Kidney tubule cell (primary cell): Measurements from ENCODE around the gene TLK2.
"Not testable (repeated sequence)": the region's sequence is repeated elsewhere in the genome, so short reads cannot be mapped to it uniquely, and the experiment has no call there.

Experiments
- DNase-seq: peaks from one replicate; pipeline ENCODE4 v3.0.0-alpha.2; 2018; ENCODE audit warnings: low spot score

The TLK2 gene

DNA sequence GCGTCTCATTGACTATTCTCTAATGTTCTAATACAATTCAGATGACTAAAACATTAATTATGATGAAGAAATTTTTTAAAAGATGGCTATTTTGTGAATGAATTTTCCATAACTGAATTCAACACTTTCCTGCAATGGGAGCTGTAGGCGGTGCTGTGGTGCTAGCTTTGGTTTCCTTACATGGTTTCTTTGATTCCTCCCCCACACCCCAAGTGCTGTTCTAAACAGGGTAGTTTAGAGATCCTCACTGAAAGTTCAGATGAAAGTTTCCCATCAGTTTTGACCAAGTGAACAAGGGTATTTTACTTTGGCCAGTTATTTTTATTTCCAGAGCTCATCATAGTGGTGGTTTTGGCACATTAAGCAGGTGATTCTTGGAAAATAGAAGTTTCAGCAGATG, 122.8 kb downstream of the TLK2 start:
- DNase-seq = no peak

- DNase-seq = not testable (repeated sequence)
Observed at GRCh38 chr17:62603783-62604182, 125.2 kb downstream of the TLK2 start.

DNA sequence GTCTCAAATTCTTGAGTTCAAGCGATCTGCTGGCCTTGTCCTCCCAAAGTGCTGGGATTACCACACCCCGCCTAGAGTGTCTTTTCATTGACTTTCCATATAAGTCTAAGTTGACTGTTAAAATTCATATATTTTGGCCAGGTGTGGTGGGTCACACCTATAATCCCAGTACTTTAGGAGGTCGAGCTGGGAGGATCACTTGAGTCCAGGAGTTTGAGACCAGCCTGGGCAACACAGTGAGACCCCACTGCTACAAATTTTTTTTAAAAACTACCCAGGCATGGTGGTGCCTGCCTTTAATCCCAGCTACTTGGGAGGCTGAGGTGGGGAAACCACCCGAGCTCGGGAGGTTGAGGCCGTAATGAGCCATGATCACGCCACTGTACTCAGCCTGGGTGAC, 127.0 kb downstream of the TLK2 start:
- no peak for DNase-seq

DNA sequence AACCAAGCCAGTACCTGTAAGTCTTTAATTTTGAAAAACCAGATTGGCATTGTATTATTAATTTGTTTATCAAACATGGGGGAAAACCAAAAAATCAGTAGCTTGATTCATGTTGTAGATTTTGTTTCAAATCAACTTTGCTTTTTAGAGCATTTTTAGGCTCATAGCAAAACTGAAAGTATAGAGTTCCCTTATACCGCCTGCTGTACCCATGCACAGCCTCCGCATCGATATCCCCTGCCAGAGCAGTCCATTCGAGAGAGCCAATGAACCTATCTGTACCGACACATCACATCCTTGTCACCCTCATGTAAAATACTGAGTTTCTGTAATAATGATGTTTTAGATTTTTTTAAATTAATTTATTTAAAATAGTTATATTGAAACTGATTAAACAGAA, 132.7 kb downstream of the TLK2 start:
- DNase-seq = no peak

DNA sequence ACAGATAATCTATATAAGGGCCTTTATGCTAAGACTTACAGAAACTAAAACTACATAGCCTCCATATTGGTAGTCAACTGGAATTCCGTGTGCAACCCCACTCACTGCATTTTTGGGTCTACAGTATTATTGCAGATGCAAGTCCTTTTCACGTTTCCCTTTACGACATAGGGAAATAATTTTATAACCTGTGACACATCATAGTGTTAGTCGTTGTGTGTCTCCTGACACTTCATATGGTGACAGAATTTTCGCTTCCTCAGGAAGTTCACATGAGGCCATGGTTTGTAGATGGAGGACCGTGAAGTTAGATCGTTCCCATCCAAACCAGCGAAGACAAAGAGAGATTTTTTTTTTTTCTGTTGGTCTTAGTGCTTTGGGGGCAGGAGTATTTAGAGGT, 133.1 kb downstream of the TLK2 start:
- no peak for DNase-seq

DNA sequence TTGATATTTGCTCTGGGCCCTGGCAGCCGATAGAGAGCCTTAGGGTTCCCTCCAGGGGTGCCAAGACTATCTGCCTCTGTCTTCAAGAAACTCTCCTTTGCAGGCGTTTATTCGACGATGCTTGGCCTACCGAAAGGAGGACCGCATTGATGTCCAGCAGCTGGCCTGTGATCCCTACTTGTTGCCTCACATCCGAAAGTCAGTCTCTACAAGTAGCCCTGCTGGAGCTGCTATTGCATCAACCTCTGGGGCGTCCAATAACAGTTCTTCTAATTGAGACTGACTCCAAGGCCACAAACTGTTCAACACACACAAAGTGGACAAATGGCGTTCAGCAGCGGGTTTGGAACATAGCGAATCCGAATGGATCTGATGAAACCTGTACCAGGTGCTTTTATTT, 133.7 kb downstream of the TLK2 start:
- not testable (repeated sequence) for DNase-seq

- not testable (repeated sequence) for DNase-seq
Observed at GRCh38 chr17:62613095-62613494, 134.5 kb downstream of the TLK2 start.

DNA sequence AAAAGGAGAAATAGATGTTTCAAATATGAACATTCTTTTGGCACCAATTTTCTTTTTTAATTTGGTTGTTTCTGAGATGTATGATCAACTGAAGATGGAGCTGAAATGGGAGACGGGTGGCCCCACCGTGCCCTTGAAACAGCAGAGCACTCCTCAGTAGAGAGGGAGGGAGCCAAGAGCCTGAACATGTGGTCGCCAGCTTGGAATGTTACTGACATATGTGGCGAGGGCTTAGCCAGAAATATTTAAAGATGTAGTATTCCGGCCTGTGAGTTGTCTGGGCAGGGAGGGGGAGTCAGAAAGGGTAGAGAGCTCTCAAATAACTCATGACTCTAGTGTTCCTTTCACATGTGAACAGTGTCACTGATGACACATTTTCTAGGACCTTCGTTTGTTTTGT, 135.5 kb downstream of the TLK2 start:
- DNase-seq = peak; percentile 64

- DNase-seq = no peak
Observed at GRCh38 chr17:62615503-62615902, 136.9 kb downstream of the TLK2 start.

DNA sequence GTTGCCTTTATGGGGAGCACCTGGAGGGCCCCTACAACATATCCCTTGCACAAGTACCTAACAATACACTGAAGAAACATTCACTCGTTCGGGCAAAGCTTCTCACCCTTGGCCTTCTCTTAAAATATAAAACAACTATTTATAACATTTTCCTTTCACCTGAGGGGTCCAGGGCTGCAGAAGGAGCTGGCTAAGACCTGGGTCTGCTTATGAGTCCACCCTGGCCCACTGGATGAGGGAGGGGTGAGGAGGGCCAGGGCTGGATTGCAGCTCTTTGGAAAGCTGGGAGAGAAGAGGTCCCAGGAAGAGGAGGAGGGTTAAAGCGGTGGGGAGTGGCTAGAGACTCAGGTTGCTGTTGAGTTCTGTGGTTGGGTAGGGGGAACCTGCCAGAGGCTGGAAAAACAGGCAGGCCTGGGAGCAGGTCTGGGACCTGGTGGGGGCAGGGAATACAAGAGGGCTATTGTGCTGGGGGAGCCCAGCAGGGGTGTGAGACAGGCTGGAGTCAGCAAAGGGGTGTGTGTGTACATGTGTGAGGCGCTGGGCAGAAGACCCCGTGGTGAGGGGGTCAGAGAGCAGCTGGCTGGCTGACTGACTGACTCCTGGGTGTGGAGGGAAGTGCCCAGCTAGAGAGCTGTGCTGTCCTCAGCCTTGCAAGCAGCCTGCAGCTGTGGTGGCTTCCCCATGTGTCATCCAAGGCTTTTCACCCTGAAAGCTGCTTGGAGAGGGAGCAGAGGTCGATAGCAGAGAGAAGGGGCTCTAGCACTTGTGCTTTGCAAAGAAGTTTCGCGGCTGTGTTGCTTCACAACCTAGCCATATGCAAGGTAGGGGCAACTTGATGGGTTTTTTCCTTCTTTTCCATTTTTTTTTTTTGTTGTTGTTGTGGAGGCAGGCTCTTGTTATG, 138.6 kb downstream of the TLK2 start:
- no peak for DNase-seq

DNA sequence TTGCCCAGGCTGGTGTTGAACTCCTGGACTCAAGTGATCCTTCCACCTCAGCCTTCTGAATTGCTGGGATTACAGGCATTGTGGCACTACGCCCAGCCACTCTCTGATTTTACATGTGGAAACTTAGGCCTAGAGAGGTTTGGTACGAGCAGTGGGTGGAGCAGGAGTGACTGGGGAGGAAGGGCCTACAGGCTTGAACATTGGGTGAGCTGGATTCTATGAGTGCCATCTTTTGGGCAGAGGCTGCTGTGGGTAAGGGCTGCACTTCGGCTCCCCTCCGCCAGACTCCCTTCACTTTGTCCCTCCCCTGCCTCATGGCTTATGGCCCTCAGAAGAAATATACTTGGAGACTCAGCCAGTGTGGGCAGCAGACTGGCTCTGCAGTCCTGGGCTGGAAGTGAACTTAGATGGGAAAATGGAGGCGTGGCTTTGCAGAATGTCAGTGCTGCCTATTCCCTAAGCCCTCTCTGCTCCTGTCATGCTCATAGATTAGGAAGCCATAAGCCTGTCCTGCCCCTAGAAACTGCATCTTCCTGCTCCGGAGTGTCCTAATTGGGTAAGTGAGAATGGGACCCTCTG, 139.4 kb downstream of the TLK2 start:
- DNase-seq = no peak

DNA sequence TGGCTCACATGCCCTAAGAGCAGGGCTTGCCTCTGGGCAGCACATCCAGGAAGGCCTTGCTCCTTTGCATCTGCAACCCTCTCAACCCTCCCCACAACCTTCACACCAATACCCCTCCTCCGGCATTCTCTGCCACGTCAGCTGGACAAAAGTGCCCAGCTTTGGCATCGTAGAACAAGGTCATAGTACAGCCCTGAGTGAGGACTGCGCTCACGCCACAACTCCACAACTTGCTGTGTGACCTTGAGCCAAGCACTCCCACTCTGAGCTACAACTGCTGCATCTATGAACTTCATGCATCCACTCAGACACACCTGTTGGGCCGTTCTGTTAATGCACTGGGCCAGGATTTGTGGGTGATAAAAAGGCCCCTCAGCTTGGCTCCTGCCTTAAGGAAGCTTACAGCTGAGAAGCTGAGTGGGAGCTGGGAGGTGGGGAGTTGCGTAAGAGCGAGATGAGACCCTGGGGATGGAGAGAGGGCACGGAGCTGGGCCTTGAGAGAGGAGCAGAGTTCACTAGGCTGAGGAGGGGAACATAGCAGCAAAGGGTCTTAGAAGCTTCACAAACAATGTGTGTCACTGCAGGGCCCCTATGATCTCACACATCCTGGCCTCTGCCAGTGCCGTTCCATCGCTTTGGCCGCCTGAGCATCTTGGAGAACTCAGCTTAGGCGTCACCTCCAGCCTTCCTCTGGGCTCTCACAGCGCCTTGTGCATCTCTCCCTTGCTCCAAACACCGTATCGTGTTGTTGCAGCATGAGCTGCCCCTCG, 140.2 kb downstream of the TLK2 start:
- DNase-seq = no peak

- DNase-seq = no peak
Observed at GRCh38 chr17:62619417-62620155, 141.0 kb downstream of the TLK2 start.

DNA sequence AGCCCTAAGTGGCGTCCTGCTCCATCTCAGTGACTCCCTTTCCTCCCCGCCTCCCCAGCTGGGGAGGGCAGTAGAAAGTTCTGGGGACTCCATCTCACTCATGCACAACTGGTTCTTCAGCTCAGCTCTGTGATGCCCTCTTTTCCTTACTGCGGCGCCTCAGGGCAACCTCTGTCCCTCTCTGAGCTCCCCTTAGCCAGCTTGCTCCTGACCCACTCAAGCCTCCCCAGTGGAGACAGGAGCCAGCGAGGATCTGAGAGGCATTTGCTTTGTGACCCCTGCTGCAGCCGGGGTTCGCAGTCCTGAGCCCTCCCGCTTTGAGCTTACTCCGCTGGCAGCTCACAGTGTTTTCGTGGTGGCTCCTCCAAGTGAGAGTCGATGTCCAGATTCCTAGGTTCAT, 142.6 kb downstream of the TLK2 start:
- no peak for DNase-seq

DNA sequence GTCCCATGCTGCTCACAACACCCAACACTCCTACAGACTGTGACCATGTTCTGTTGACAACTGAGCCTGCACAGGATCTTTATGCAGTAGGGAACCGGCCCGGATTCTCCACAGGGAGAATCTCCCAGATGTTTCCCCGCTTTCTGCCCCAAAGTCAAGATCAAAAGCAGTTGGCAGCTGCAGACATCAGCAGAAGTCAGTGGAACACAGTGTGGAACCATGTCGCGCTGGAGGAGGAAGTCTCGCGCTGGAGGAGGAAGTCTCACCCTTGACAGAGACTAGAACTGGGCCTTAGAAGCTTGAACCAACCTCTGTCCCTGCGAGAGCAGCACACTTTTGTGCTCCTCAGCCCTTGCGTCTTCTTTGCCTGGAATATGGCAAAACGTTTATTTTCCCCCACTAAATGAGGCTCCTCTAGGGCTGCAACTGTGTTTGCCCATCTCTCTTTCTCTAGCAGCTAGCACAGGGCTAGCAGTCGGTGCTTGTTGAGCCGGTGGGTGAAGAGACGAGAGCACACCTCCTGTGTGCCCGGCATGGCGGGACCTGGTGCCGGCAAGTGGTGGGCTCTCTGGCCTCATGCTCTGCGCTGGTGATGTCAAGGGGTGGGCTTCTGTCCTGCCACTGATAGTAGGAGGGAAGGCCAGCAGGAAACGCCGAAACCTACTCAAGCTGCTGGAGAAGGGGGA, 146.7 kb downstream of the TLK2 start:
- no peak for DNase-seq

DNA sequence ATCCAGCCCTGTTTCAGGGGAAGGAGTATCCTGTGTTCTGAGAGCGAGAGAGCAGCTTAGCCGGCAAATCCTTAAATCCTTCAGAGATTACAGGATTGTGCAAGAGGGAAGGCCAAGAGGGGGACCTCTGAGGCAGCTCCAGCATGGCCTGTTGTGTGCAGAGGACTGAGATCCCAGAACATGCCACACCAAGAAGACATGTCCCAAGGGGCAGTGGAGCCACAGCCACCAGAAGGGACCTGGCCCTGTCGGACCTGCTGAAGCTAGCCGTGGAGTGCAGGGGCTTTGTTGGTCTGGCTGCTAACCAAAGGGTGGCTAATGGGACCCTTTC, 147.2 kb downstream of the TLK2 start:
- no peak for DNase-seq

GRCh38 chr17:62626719-62627218, 148.1 kb downstream of the TLK2 start:
- DNase-seq = peak; percentile 40

DNA sequence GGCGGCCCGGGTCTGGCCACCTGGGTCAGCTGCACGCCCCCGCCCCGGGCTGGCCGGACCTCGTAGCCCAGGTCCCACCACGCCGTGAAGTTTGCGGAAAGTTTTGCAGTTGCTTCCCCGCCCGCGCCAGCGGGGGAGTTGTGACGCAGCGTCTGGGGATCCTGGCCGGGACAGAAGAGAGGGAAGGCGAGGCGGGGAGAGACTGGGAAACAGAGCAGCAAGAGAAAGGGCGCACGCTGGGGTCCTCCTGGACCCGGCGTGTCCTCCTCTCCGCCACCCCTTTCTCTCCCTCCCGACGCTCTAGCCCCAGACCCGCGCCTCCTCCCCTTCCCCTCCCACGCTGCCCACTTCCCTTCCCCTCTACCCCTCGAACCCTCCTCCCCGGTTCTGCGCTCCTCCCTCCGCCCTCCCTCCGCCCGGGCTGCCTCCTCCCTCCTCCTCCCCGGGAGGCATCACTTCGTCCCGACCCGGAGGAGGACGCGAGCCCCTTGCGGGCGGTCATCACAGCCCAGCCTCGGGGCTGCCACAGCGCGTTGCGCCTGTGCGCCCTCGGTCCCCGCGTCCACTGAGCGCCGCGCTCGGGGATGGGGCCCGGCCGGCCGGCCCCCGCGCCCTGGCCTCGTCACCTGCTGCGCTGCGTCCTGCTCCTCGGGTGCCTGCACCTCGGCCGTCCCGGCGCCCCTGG, 148.7 kb downstream of the TLK2 start, which contains the start of gene MRC2:
MRC2 (plus strand) TSS at position 452 of the 685 bp plus-strand sequence; CDS start at position 585, 133 bp downstream.
- DNase-seq = peak; percentile 62

- peak; percentile 30 for DNase-seq
Observed at GRCh38 chr17:62627904-62628633, 149.4 kb downstream of the TLK2 start.
